ENCODE data around the gene IRGQ.

Gene IRGQ

DNA sequence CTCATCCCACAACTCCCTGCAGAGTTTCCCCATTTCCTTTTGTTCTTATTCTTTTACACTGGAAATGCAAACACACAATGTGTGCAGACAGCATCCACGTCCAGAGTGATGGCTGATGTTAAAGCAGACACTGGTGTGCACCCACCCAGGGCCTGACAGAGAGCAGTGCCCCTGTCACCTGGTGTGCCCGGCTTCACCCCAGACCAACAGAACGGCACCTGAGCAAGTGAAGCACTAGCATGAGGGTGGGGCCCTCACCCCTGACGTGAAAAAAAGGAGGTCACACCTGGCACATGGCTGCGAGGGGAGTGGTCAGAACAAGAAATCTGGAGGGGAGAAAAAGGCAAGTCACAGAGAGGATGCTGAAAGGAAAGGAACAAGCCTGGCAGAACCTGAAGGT is 50.7 kb downstream of the IRGQ start:
- DNase-seq (ENCODE audit: low read depth, low spot score), result no peak

DNA sequence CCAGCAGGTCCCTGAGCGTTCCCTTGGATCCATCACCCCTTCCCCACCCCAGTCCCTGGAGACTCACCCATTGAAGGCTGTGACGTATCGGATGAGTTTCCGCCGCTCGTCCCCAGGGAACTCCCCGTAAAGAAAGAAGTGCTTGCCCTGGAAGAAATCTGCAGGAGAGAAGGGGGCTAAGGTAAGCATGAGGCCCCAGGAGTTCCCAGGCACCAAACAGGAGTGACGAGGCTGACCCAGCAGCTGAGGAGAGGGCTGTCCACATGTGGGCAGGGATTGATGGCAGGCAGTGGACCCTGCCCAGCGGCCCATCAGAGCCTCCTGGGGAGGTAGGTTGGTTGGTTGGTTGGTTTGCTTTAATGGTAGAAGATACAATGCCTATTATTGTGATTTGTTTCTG is 51.9 kb downstream of the IRGQ start:
- no peak for DNase-seq (ENCODE audit: low read depth, low spot score)

- no peak for DNase-seq (ENCODE audit: low read depth, low spot score)
Observed at GRCh38 chr19:43541920-43542650, 53.8 kb downstream of the IRGQ start.

- DNase-seq (ENCODE audit: low read depth, low spot score), result no peak
Observed at GRCh38 chr19:43540381-43540780, 55.6 kb downstream of the IRGQ start.

DNA sequence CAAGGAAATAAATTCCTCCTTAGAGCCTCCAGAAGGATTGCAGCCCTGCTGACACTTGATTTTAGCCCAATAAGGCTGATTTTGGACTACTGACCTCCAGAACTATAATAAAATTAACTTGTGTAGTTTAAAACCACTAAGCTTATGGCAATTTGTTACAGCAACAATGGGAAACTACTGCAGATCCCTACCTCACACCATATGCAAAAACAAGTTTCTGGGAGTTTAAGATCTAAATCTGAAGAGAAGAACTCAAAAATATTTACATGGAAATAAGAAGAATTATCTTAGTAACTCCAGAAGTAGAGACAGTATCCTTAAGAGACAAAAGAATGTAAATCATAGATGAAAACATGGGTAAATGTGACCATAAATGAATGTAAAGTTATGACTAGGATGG is 57.0 kb downstream of the IRGQ start:
- DNase-seq (ENCODE audit: low read depth, low spot score), result no peak

DNA sequence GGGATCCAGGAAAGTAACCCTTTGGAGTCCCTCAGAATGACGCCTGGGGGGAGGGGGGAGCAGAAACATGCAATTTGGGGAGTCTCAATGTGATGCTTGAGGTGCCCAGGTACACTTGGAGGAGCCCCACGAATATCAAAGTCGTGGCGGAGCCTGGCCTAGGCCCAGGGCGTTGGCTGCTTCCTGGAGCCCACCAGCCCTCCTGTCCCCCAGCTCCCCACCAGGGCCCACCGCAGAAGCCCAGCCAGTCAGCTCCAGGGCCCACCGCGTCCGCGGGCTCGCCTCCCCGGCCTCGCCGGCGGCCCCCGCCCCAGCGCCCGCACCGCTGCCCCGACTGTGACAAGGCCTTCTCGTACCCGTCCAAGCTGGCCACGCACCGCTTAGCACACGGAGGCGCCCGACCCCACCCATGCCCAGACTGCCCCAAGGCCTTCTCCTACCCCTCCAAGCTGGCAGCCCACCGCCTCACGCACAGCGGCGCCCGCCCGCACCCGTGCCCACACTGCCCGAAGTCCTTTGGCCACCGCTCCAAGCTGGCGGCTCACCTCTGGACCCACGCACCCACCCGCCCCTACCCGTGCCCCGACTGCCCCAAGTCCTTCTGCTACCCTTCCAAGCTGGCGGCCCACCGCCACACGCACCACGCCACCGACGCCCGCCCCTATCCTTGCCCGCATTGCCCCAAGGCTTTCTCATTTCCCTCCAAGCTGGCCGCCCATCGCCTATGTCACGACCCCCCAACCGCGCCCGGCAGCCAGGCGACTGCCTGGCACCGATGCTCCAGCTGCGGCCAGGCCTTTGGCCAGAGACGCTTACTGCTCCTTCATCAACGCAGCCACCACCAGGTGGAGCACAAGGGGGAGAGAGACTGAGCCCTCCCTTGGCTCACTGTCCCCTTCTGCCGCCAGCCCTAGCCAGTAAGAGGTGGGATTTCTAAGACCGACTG is 60.8 kb downstream of the IRGQ start:
- peak; percentile 84 for DNase-seq (ENCODE audit: low read depth, low spot score)

Data from astrocyte of the hippocampus (primary cell).